Stimulated activated CD4-positive, alpha-beta T cell treated with anti-CD3 and anti-CD28 coated beads, TNF-alpha, amount 100 ng/mL, for 1 hour (primary cell): ENCODE measurements around the gene RRAGC.
"Not testable (repeated sequence)": the region's sequence is repeated elsewhere in the genome, so short reads cannot be mapped to it uniquely, and the experiment has no call there.

Experiments
- DNase-seq, 3 donors: peaks; one replicate each; pipeline ENCODE4 v3.0.0-alpha.2; 2020; ENCODE audit warnings: low read depth in 3 of 3, low spot score in 1 of 3

Gene RRAGC

GRCh38 chr1:38817267-38818174 lies 42.1 kb downstream of the RRAGC start:
- DNase-seq: no peak

- no peak for DNase-seq
Measured at GRCh38 chr1:38815903-38816627, 43.5 kb downstream of the RRAGC start.

- DNase-seq: no peak
Measured at GRCh38 chr1:38814984-38815464, 44.5 kb downstream of the RRAGC start.

GRCh38 chr1:38814444-38814983 lies 45.1 kb downstream of the RRAGC start:
- DNase-seq: no peak

GRCh38 chr1:38812981-38813380 lies 46.6 kb downstream of the RRAGC start:
- DNase-seq: no peak

- not testable (repeated sequence) for DNase-seq
Measured at GRCh38 chr1:38811466-38811865, 48.1 kb downstream of the RRAGC start.

- no peak for DNase-seq
Measured at GRCh38 chr1:38806090-38806489, 53.5 kb downstream of the RRAGC start.

- no peak for DNase-seq
Measured at GRCh38 chr1:38805036-38805435, 54.5 kb downstream of the RRAGC start.

GRCh38 chr1:38804062-38804886 lies 55.3 kb downstream of the RRAGC start:
- DNase-seq: no peak

GRCh38 chr1:38803647-38804046 lies 55.9 kb downstream of the RRAGC start:
- DNase-seq: no peak

GRCh38 chr1:38800720-38801671 lies 58.6 kb downstream of the RRAGC start:
- no peak for DNase-seq

GRCh38 chr1:38793299-38793698 lies 66.3 kb downstream of the RRAGC start:
- DNase-seq: no peak

- no peak for DNase-seq
Measured at GRCh38 chr1:38791892-38792291, 67.7 kb downstream of the RRAGC start.

- no peak for DNase-seq
Measured at GRCh38 chr1:38791164-38791515, 68.4 kb downstream of the RRAGC start.

GRCh38 chr1:38790422-38791163 lies 69.0 kb downstream of the RRAGC start:
- no peak for DNase-seq

GRCh38 chr1:38789498-38790169 lies 69.9 kb downstream of the RRAGC start:
- no peak for DNase-seq

GRCh38 chr1:38788341-38789336 lies 70.9 kb downstream of the RRAGC start:
- no peak for DNase-seq
